K562 (cell line): ENCODE results near the gene THAP6. TPM values are rescaled to one million over a fixed set of nuclear protein-coding genes. Genes with fewer than 3 reads are reported as not detected.

ENCODE experiments used
- ATAC-seq: fragments of 200-7000 bp; cut with Tn5 transposase; 3 replicates; pipeline ENCODE4 v1.9.1; 2020; ENCODE audit warnings: moderate library complexity
- BruUV-seq: library from RNA; stranded (reverse); fragments of 400-500 nt; replicated peaks from 2 replicates; lab custom pipeline; 2021; lab: Mats Ljungman, UMichigan
- CTCF ChIA-PET: fragments of 300-600 bp; formaldehyde crosslinking; extraction: SDS; loops from one replicate; lab custom pipeline; 2021; ENCODE audit warnings: low intra/inter-chr PET ratio; lab: Yijun Ruan, JAX
- POLR2A ChIA-PET: fragments of 300-600, 350-650 bp; sonication (Branson Sonifier 250); formaldehyde crosslinking; extraction: SDS; loops from one replicate; lab custom pipeline; 2021; ENCODE audit warnings: antibody characterized with exemption, inconsistent platforms; lab: Yijun Ruan, JAX
- DNase-seq, 4 experiments: peaks; one replicate each; pipeline versions ENCODE4 v3.0.0 to v3.0.0-alpha.2; 2011 to 2018; ENCODE audit warnings: low spot score in 3 of 4, mixed read lengths in 3 of 4; ENCODE audit errors: extremely low read depth in 1 of 4
- FAIRE-seq: peaks from 2 replicates; lab custom pipeline; 2011; peaks lifted over from hg19 to GRCh38; lab: Jason Lieb, UNC
- H2AFZ ChIP-seq: 2 replicates; pipeline ENCODE4 v1.6.0; 2011; ENCODE audit warnings: low read depth, low read length, control low read depth, inconsistent platforms
- H3K27ac ChIP-seq: fragments of 200-600 bp; 3 replicates; pipeline ENCODE4 v1.8.0; 2011; ENCODE audit warnings: low read depth, mild to moderate bottlenecking, control low read depth, inconsistent platforms, low read length, moderate library complexity, mixed read lengths; ENCODE audit errors: extremely low read depth
- H3K27me3 ChIP-seq, 2 experiments: fragments of 300-600 bp in 1 of 2; 2 replicates in 1 of 2; 3 replicates in 1 of 2; pipeline versions ENCODE4 v1.6.0 to v1.8.0; 2011; ENCODE audit warnings: inconsistent platforms in 2 of 2, low read length in 2 of 2, mild to moderate bottlenecking in 1 of 2, mixed read lengths in 1 of 2, moderate library complexity in 1 of 2; ENCODE audit not compliant: control insufficient read depth in 2 of 2, insufficient read depth in 2 of 2
- H3K36me3 ChIP-seq: fragments of 300-600 bp; 3 replicates; pipeline ENCODE4 v1.8.0; 2011; ENCODE audit warnings: mild to moderate bottlenecking, low read length, inconsistent platforms; ENCODE audit not compliant: control insufficient read depth, insufficient read depth
- H3K4me1 ChIP-seq, 2 experiments: fragments of 200-600 bp in 1 of 2; replicated peaks in 1 of 2; 2 replicates in 1 of 2; 3 replicates in 1 of 2; pipeline versions ENCODE4 v1.5.1 to v1.8.0; 2011; ENCODE audit warnings: inconsistent platforms in 2 of 2, low read length in 2 of 2, mild to moderate bottlenecking in 1 of 2, mixed read lengths in 1 of 2, moderate library complexity in 1 of 2; ENCODE audit not compliant: control insufficient read depth in 2 of 2, insufficient read depth in 2 of 2
- H3K4me2 ChIP-seq: 2 replicates; pipeline ENCODE4 v1.6.1; 2011; ENCODE audit warnings: low read length, control low read depth, inconsistent platforms, mixed read lengths; ENCODE audit not compliant: insufficient read depth
- H3K4me3 ChIP-seq: fragments of 200-600 bp; sonication (generic), shearing (Covaris generic); 2 replicates; pipeline ENCODE4 v1.5.1; 2016; ENCODE audit warnings: control low read depth, inconsistent platforms
- H3K79me2 ChIP-seq: fragments of 200-600 bp; 3 replicates; pipeline ENCODE4 v1.8.0; 2011; ENCODE audit warnings: low read length, inconsistent platforms; ENCODE audit not compliant: control insufficient read depth, insufficient read depth
- H3K9ac ChIP-seq, 2 experiments: 2 replicates each; pipeline versions ENCODE4 v1.6.0 to v1.6.1; 2011; ENCODE audit warnings: low read depth in 2 of 2, low read length in 2 of 2, control low read depth in 1 of 2, inconsistent platforms in 1 of 2, mild to moderate bottlenecking in 1 of 2, mixed read lengths in 1 of 2; ENCODE audit not compliant: insufficient read depth in 1 of 2
- H3K9me1 ChIP-seq: one replicate; pipeline ENCODE4 v1.6.0; 2011; ENCODE audit warnings: inconsistent platforms, mild to moderate bottlenecking, low read length, moderate library complexity; ENCODE audit not compliant: control insufficient read depth, insufficient read depth
- H3K9me3 ChIP-seq: replicated peaks from 2 replicates; pipeline ENCODE4 v1.5.1; 2011; ENCODE audit warnings: low read depth, low read length, inconsistent platforms; ENCODE audit not compliant: control insufficient read depth, insufficient read depth
- H4K20me1 ChIP-seq: replicated peaks from 2 replicates; pipeline ENCODE4 v1.6.1; 2011; ENCODE audit warnings: low read length, inconsistent platforms, mixed read lengths; ENCODE audit not compliant: control insufficient read depth, insufficient read depth
- ARID3A ChIP-seq: IDR thresholded peaks from 2 replicates; pipeline ENCODE4 v1.6.1; 2012; ENCODE audit warnings: low read depth, low read length, improper control_type of control experiment, borderline replicate concordance
- BRD9 ChIP-seq: fragments of 450-650 bp; IDR thresholded peaks from 2 replicates; pipeline ENCODE4 v1.6.1; 2018; ENCODE audit warnings: low read depth; ENCODE audit not compliant: partially characterized antibody
- PREB ChIP-seq: sonication (generic); formaldehyde crosslinking; IDR thresholded peaks from 2 replicates; pipeline ENCODE4 v1.8.1; 2023; ENCODE audit warnings: mild to moderate bottlenecking, missing genetic modification reagents
- ZHX1 ChIP-seq: fragments of 150-350 bp; conservative IDR thresholded peaks from 2 replicates; pipeline ENCODE4 v1.6.1; 2014; ENCODE audit warnings: low read length
- ZNF695 ChIP-seq: fragments of 450-650 bp; formaldehyde crosslinking; IDR thresholded peaks from 2 replicates; pipeline ENCODE4 v1.4.0; 2020; ENCODE audit warnings: mild to moderate bottlenecking, moderate library complexity
- in situ Hi-C: fragments of 300-500 bp; cut with MboI; formaldehyde crosslinking; loops from 4 replicates; pipeline ENCODE4 v1.15.0; 2018; ENCODE audit warnings: inconsistent platforms, mixed read lengths
- intact Hi-C: fragments of 100-400 bp; cut with micrococcal nuclease; formaldehyde crosslinking; loops from 2 replicates; pipeline ENCODE4 v1.14.2; 2022
- polyA plus RNA-seq, 8 experiments: library from polyadenylated mRNA; depleted of rRNA in 4 of 8; stranded (reverse) in 5 of 8; unstranded in 3 of 8; fragments of >200 nt; fragmentation: Nextera tagmentation in 2 of 8; fragmentation: Illumina TruSeq in 1 of 8; extraction: Ambion mirVana in 2 of 8; extraction: Trizol in 1 of 8; gene quantifications; 2 replicates each; pipeline versions ENCODE4 v1.2.1 to v1.2.3, GENCODE V29; 2011 to 2014; ENCODE audit warnings: inconsistent platforms in 1 of 8, missing spikeins in 1 of 8
- total RNA-seq, 7 experiments: library from RNA; depleted of rRNA in 6 of 7; stranded (reverse); fragments of >200 nt in 6 of 7; fragmentation: Illumina TruSeq in 2 of 7; extraction: Trizol in 2 of 7; gene quantifications; 2 replicates each; pipeline versions ENCODE4 v1.2.1 to v1.2.3, GENCODE V29; 2011 to 2021; ENCODE audit warnings: low replicate concordance in 1 of 7

Gene THAP6
- total and polyA plus RNA-seq, 9 of the 15 experiments (the other 6 are each of a cell fraction or from before 2014, with no cell fraction given): 8.9 to 30.4 (median 17.3) TPM

GRCh38 chr4:75549019-75549418 lies 34.7 kb downstream of the THAP6 start (continued):
- TF ChIP-seq ARID3A: no peak
- no peak for TF ChIP-seq ZNF695 (CRISPR knock-in tag)
- TF ChIP-seq PREB: no peak
- TF ChIP-seq BRD9: no peak
- no peak for TF ChIP-seq ZHX1
- TF ChIP-seq, all 486 proteins: peak for 0

- H3K9me1 ChIP-seq: no peaks in the 10 kb centered on the region
- H3K4me1 ChIP-seq: no peaks in the 10 kb centered on the region; a peak in 2 of 5 replicates
- CTCF ChIA-PET: no interaction called here
- H3K79me2 ChIP-seq: no peaks in the 10 kb centered on the region
- H3K4me3 ChIP-seq: no peak overlapping the region
- no TSS peak for BruUV-seq
- no peak overlapping the region for H3K27ac ChIP-seq
- no peak for FAIRE-seq
- in situ Hi-C loops (no loop called here), intact Hi-C loops (no loop called here)
- no peaks in the 10 kb centered on the region for H4K20me1 ChIP-seq
- POLR2A ChIA-PET: no interaction called here
- H3K9me3 ChIP-seq: no peaks in the 10 kb centered on the region
- H3K9ac ChIP-seq: no peak overlapping the region
- peaks cover 5 to 8% of the 10 kb centered on the region in 2 experiments; a peak in 4 of 5 replicates for H3K27me3 ChIP-seq
- H2AFZ ChIP-seq: no peak overlapping the region
- no peaks in the 10 kb centered on the region for H3K36me3 ChIP-seq
- ATAC-seq: no peak
- DNase-seq: no peak
- no peak overlapping the region for H3K4me2 ChIP-seq
Measured at GRCh38 chr4:75552452-75552851, 38.2 kb downstream of the THAP6 start.
